Measurements from ENCODE around the gene NECTIN2. TPM values are rescaled to one million over a fixed set of nuclear protein-coding genes. Genes with fewer than 3 reads are reported as not detected.
A peak's percentile ranks its signal among the peaks of the same experiment; 100 is the strongest.
"Not testable (repeated sequence)": the region's sequence is repeated elsewhere in the genome, so short reads cannot be mapped to it uniquely, and the experiment has no call there.

Gene NECTIN2
- total RNA-seq, 1 donor from 2014 or later, result 103 TPM

- DNase-seq (ENCODE audit: low spot score), result no peak
Measured at GRCh38 chr19:44882063-44882462, 36.0 kb downstream of the NECTIN2 start.

DNA sequence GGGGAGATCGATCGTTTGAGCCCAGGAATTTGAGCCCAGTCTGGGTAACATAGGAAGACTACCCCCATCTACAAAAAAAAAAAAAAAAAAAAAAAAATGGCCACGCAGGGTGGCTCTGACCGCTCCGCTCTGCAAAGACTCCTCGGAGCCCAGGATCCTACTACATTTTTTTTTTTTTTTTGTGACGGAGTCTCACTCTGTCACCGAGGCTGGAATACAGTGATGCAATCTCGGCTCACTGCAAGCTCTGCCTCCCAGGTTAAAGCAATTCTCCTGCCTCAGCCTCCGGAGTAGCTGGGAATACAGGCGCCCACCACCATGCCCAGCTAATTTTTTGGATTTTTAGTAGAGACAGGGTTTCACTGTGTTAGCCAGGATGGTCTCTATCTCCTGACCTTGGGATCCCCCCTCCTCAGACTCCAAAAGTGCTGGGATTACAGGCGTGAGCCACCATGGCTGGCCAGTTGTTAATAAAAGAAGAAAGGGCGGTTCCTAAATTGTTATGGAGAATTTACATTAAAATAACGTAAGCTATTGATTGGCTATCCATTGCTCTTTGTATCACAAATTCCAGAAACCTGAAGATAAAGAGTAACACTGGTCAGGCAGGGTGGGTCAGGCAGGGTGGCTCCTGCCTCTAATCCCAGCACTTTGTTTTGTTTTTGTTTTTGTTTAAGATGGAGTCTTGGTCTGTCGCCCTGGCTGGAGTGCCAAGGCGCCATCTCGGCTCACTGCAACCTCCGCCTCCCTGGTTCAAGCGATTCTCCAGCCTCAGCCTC is 36.7 kb downstream of the NECTIN2 start:
- DNase-seq (ENCODE audit: low spot score), result not testable (repeated sequence)

DNA sequence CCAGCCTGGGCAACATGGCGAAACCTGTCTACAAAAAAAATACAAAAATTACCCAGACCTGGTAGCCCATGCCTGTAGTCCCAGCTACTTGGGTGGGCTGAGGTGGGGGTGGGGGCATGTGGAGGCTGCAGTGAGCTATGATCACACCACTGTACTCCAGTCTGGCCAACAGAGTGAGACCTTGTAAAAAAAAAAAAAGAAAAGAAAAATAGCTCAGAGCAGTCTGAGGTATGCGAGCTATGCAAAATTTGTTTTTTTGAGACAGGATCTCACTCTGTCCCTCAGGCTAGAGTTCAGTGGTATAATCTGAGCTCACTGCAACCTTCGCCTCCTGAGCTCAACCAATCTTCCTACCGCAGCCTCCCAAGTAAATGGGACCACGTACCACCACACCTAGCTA is 37.8 kb downstream of the NECTIN2 start:
- no peak for DNase-seq (ENCODE audit: low spot score)

DNA sequence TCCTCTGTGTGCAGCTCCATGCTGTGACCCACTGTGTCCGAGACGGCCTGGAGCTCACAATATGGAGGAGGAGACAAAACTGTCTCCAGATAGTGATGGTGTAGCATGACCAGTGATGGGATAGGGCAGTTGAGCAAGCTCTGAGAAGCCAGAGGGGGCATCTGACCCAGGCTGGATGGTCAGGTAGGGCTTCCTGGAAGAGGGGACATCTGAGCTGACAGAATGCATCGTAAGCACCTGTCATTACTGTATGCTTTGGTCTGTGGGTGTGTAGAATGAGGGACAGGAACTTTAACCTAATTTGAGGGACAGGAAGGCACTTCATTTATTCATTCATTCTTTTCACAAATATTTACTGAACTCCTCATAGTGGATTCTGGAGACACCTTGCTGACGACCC is 38.5 kb downstream of the NECTIN2 start:
- no peak for DNase-seq (ENCODE audit: low spot score)

- DNase-seq (ENCODE audit: low spot score), result no peak
Measured at GRCh38 chr19:44886141-44886540, 40.0 kb downstream of the NECTIN2 start.

DNA sequence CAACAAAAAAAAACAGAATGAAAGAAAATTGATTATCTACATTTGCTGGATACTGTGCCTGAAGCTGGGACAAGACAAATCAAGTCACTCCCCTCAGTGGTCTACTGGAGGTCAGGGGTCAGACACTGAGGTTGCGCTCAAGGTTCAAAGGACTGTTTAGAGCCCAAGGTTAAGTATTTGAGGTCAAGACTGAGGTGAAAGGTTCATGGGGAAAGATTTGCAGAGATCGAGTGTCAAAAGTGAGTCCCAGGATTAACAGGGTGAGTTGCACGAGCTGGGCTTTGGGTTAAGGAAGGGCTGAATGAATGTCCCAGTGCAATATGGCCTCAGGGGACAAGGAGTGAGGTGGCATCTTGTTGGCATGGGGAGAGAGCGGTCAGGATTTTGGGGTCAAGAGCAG is 41.6 kb downstream of the NECTIN2 start:
- DNase-seq (ENCODE audit: low spot score), result no peak

GRCh38 chr19:44888335-44888734 is 42.2 kb downstream of the NECTIN2 start:
- not testable (repeated sequence) for DNase-seq (ENCODE audit: low spot score)

GRCh38 chr19:44889830-44890365 is 43.8 kb downstream of the NECTIN2 start:
- DNase-seq (ENCODE audit: low spot score), result no peak

DNA sequence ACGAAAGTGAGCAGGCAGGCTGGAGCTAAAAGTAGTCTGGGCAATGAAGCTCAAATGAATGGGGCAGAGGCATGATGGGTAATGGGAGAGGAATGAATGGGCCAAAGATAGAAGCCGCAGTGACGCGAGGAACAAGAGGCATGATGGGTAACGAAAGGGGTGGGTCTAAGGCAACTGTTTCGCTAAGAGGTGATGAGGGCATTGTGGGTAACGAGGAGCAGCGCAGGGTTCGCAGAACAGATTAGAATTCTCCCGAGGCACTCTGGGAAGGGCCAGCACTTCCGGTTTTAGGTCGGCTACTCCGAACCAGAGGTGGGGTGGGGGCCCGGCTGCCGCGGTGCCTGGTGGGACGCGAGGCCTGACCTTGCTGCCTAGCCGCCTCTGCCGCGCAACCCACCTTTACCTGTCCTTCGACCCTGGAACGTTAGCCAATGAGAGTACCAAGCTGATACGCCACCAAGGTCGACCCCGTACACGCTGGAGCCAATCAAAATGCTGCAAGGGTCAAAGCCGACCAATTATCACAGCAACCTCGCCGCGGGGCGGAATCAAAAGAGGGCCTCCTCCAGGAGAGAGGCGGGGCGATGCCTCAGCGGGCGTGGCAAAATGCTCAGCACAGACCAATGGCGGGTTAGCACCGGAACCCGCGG is 44.4 kb downstream of the NECTIN2 start:
- no peak for DNase-seq (ENCODE audit: low spot score)

DNA sequence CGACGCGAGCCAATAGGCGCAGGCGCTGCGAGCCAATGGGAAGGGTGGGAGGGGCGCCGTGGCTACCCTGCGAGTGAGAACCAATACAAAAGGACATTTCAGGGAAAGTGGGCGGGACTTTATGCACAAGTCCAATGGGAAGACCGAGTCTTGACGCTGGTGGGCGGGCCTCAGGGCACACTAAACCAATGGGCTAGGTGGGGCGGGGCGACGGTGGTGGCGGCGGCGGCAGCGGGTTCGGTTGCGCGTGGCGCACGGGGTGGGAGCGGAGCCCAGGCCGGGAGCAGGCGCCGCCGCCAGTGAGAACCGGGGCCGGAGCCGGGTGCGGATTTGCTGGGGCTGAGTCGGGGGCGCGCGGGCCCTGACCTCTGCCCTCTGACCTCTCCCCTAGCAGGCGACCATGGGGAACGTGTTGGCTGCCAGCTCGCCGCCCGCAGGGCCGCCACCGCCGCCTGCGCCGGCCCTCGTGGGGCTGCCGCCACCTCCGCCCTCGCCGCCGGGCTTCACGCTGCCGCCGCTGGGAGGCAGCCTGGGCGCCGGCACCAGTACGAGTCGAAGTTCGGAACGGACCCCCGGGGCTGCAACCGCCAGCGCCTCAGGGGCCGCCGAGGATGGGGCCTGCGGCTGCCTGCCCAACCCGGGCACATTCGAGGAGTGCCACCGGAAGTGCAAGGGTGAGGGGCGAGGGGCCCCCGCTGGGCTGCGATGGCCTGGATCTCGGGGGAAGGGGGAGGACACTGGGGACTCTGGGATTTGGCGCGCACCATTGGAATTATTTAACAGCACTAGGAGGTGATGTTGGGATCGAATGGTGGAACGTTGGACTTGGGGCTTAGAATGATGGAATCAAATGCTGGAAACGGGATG is 45.2 kb downstream of the NECTIN2 start, which contains the start of gene TOMM40:
Gene TOMM40 (plus strand): TSS at position 239 of the 867 bp plus-strand sequence. CDS start 162 bp downstream, at position 401.
- peak; percentile 100 for DNase-seq (ENCODE audit: low spot score)

- DNase-seq (ENCODE audit: low spot score), result no peak
Measured at GRCh38 chr19:44892932-44893331, 46.8 kb downstream of the NECTIN2 start.

- no peak for DNase-seq (ENCODE audit: low spot score)
Measured at GRCh38 chr19:44893332-44894051, 47.4 kb downstream of the NECTIN2 start.

DNA sequence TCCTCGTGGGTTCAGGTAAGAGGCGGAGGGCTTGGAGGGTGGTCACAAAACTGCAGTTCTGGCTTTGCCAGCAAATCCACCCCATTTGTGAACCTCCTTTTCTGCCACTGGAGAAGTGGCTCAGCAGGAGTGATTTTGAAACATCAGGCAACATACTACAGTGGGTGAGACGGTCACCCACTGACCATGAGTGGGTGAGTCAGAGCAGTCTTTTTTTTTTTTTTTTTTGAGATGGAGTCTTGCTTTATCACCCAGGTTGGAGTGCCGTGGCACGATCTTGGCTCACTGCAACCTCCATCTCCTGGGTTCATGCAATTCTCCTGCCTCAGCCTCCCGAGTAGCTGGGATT is 47.9 kb downstream of the NECTIN2 start:
- DNase-seq (ENCODE audit: low spot score), result no peak

- DNase-seq (ENCODE audit: low spot score), result no peak
Measured at GRCh38 chr19:44894946-44895345, 48.8 kb downstream of the NECTIN2 start.

- DNase-seq (ENCODE audit: low spot score), result no peak
Measured at GRCh38 chr19:44897835-44898234, 51.7 kb downstream of the NECTIN2 start.

GRCh38 chr19:44900328-44901244 is 54.5 kb downstream of the NECTIN2 start:
- no peak for DNase-seq (ENCODE audit: low spot score)

DNA sequence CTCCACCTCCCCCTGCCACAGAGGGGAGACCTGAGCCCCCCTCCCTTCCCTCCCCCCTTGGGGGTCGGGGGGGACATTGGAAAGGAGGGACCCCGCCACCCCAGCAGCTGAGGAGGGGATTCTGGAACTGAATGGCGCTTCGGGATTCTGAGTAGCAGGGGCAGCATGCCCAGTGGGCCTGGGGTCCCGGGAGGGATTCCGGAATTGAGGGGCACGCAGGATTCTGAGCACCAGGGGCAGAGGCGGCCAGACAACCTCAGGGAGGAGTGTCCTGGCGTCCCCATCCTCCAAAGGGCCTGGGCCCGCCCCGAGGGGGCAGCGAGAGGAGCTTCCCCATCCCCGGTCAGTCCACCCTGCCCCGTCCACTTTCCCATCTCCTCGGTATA is 57.1 kb downstream of the NECTIN2 start:
- DNase-seq (ENCODE audit: low spot score), result no peak

- no peak for DNase-seq (ENCODE audit: low spot score)
Measured at GRCh38 chr19:44903602-44904425, 57.7 kb downstream of the NECTIN2 start.

DNA sequence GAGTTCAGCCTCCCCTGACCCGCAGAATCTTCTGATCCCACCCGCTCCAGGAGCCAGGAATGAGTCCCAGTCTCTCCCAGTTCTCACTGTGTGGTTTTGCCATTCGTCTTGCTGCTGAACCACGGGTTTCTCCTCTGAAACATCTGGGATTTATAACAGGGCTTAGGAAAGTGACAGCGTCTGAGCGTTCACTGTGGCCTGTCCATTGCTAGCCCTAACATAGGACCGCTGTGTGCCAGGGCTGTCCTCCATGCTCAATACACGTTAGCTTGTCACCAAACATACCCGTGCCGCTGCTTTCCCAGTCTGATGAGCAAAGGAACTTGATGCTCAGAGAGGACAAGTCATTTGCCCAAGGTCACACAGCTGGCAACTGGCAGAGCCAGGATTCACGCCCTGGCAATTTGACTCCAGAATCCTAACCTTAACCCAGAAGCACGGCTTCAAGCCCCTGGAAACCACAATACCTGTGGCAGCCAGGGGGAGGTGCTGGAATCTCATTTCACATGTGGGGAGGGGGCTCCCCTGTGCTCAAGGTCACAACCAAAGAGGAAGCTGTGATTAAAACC is 58.4 kb downstream of the NECTIN2 start:
- DNase-seq (ENCODE audit: low spot score), result no peak
